GM10248 (cell line): ENCODE data around the gene GRID1.

ENCODE experiments used
- CTCF ChIA-PET: fragments of 300-600 bp; sonication (Branson Sonifier 250); formaldehyde crosslinking; extraction: SDS; loops from one replicate; lab custom pipeline; 2021; ENCODE audit warnings: antibody characterized with exemption; lab: Yijun Ruan, JAX
- POLR2A ChIA-PET: fragments of 350-650 bp; sonication (Branson Sonifier 250); formaldehyde crosslinking; extraction: SDS; loops from one replicate; lab custom pipeline; 2020; ENCODE audit warnings: antibody characterized with exemption; lab: Yijun Ruan, JAX
- DNase-seq: peaks from one replicate; pipeline ENCODE4 v3.0.0; 2012; ENCODE audit errors: extremely low spot score
- CTCF ChIP-seq: IDR thresholded peaks from 2 replicates; pipeline ENCODE4 v1.5.1; 2012; ENCODE audit warnings: mild to moderate bottlenecking, low read depth; ENCODE audit errors: extremely low read depth, missing control alignments, control extremely low read depth

GRID1 gene

GRCh38 chr10:86300399-86300925 lies 66.1 kb downstream of the GRID1 start:
- no peak for TF ChIP-seq CTCF
- ChIA-PET CTCF (interaction anchor here (1.4 to 1.5 kb wide), 3 partner anchors 10 to 285 kb away, joined by 3 to 5 read pairs (median 4); no protein-coding TSS in a partner anchor), POLR2A (no interaction called here)
- DNase-seq = no peak

- CTCF ChIA-PET = interaction anchor here (1.5 kb wide), 1 partner anchor 34 kb away, joined by 4 read pairs; no protein-coding TSS in a partner anchor
- no peak for TF ChIP-seq CTCF
- no peak for DNase-seq
- POLR2A ChIA-PET = no interaction called here
Observed at GRCh38 chr10:86299562-86299961, 67.0 kb downstream of the GRID1 start.

- TF ChIP-seq CTCF = no peak
- DNase-seq = no peak
- ChIA-PET CTCF (no interaction called here), POLR2A (no interaction called here)
Observed at GRCh38 chr10:86298501-86299001, 68.0 kb downstream of the GRID1 start.

- ChIA-PET CTCF (no interaction called here), POLR2A (no interaction called here)
Observed at GRCh38 chr10:86295791-86296190, 70.8 kb downstream of the GRID1 start.

GRCh38 chr10:86295351-86295750 lies 71.2 kb downstream of the GRID1 start:
- POLR2A ChIA-PET = no interaction called here

More at GRCh38 chr10:86295791-86296190, 70.8 kb downstream of the GRID1 start:
- no peak for DNase-seq
- TF ChIP-seq CTCF = no peak

More at GRCh38 chr10:86295351-86295750, 71.2 kb downstream of the GRID1 start:
- CTCF ChIA-PET = no interaction called here
- TF ChIP-seq CTCF = no peak
- DNase-seq = no peak
